GM21737 (cell line): ENCODE measurements around the gene ATCAY.
"Not testable (repeated sequence)": the region's sequence is repeated elsewhere in the genome, so short reads cannot be mapped to it uniquely, and the experiment has no call there.

ENCODE experiments used
- ATAC-seq: cut with Tn5 transposase; IDR thresholded peaks from one replicate; pipeline ENCODE4 v1.9.1; 2021; ENCODE audit warnings: mild to moderate bottlenecking, moderate library complexity; ENCODE audit not compliant: unreplicated experiment

ATCAY gene

GRCh38 chr19:3899531-3900294 is 19.2 kb downstream of the ATCAY start:
- no peak for ATAC-seq

- ATAC-seq = no peak
These were observed 22.0 kb downstream of the ATCAY start for GRCh38 chr19:3902317-3902973.

GRCh38 chr19:3904233-3904632 is 23.7 kb downstream of the ATCAY start:
- no peak for ATAC-seq

DNA sequence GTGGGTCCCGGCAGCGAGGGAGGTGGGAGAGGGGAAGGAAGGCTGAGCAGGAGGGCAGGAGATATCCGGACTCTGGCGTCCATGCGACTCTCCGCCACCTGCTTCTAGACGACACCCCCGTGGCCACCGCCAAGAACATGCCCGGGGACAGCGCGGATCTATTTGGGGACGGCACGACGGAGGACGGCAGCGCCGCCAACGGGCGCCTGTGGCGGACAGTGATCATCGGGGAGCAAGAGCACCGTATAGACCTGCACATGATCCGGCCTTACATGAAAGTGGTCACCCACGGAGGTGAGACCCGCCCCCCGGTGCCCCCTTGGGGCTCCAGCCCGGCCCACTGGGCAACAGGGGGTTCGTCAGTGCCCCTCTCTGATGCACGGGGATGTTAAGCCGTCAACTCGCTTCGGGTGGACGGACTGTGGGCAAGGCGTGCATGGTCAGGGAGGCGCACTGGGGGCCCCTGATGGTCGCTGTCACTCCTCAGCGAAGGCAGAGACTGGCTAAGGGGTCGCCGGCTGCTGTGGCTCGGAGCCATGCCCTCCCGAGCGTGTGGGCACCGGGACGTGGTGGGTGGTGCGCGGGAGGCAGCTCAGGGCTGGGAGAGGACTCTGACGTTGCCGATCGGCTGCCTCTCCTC is 27.3 kb downstream of the ATCAY start:
- no peak for ATAC-seq

- ATAC-seq = no peak
These were observed 28.0 kb downstream of the ATCAY start for GRCh38 chr19:3908266-3909054.

DNA sequence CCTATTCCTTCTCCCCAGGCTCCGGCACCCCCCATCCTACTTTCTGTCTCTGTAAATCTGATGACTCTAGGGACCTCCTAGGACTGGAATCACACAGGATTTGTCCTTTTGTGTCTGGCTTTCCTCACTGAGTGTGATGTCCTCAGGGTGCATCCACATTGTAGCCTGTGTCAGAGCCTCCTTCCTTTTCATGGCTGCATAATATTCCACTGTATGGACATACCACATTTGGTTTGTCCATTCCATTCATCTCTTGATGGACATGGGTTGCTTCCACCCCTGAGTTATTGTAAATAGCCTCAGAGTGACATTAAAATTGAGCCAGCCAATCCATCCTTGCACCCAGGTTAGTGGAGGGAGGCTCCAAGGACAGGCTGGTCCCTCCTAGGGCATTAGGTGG is 29.6 kb downstream of the ATCAY start:
- ATAC-seq = no peak

DNA sequence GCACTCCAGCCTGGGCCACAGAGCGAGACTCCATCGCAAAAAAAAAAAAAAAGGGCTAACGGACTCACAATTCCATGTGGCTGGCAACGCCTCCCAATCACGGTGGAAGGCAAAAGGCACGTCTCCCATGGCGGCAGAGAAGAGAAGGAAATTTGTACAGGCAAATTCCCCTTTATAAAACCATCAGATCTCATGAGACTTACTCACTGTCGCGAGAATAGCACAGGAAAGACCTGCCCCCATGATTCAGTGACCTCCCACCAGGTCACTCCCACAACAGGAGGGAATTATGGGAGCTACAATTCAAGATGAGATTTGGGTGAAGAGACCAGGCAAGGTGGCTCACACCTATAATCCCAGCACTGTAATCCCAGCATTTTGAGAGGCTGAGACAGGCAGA is 33.7 kb downstream of the ATCAY start:
- ATAC-seq = no peak

GRCh38 chr19:3916033-3916432 is 35.5 kb downstream of the ATCAY start:
- ATAC-seq = no peak

DNA sequence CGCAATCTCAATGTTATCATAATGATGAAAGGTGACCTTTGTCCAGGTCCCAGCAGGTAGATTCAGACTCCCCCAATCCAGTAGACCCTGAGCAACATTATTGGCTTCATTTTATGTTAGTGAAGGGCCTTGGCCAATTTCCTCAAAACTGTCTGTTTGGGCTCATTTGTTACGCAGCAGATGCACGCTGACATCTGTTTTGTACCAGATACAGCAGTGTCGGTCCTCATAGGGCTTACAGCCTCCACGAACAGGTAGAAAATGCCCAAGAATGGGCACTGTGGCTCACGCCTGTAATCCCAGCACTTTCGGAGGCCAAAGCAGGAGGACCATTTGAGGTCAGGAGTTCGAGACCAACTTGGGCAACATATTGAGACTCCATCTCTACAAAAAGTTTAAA is 39.3 kb downstream of the ATCAY start:
- no peak for ATAC-seq

GRCh38 chr19:3923096-3923758 is 42.7 kb downstream of the ATCAY start:
- no peak for ATAC-seq

DNA sequence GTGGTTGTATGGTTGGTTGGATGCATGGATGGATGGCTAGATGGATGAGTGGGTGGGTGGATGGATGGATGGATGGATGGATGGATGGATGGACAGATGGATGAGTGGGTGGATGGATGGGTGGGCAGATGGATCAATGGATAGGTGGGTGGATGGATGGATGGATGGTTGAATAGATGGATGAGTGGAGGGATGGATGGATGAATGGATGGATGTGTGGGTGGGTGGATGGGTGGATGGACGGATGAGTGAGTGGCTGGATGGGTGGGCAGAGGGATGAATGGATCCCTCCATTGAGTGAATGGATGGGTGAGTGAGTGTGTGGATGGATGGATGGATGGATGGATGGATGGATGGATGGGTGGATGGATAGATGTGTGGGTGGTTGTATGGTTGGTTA is 43.4 kb downstream of the ATCAY start:
- ATAC-seq = no peak

DNA sequence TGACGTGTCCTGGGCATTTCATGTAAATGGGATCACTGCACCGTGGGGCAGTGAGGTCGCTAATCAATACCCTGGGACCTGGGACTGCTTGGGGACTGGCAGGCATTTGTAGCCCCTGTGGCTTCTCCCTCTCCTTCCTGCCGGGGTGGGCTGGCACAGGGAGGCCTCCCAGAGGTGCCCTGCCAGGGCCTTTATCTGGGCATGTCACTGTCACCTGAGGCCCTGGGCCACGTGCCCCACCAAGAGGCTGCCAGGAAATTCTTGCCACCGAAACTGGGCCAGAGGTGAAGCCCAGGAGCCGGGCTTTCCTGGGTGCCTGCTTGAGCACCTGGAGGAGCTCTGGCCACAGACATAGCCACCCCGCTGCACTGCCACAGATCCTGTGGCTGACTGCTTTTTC is 50.6 kb downstream of the ATCAY start:
- no peak for ATAC-seq

GRCh38 chr19:3932931-3933810 is 52.7 kb downstream of the ATCAY start, which contains the start of gene NMRK2:
Gene NMRK2 (plus strand): TSS chr19:3933069. CDS start chr19:3933672, 603 bp downstream.
- ATAC-seq = no peak

- ATAC-seq = no peak
These were observed 56.3 kb downstream of the ATCAY start for GRCh38 chr19:3936506-3937442.

DNA sequence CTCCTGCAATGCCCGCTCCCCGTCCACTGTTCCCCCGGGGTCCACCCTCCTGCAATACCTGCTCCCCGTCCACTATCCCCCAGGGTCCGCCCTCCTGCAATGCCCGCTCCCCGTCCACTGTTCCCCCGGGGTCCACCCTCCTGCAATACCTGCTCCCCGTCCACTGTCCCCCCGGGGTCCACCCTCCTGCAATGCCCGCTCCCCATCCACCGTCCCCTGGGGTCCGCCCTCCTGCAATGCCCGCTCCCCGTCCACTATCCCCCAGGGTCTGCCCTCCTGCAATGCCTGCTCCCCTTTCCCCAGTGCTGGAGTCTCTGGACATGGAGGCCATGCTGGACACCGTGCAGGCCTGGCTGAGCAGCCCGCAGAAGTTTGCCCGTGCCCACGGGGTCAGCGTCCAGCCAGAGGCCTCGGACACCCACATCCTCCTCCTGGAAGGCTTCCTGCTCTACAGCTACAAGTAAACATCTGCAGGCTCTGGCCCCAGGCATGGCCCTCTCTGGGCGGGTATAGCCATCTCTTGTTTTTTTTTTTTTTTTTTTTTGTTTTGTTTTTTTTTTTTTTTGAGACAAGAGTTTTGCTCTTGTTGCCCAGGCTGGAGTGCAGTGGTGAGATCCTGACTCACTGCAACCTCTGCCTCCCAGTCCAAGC is 57.9 kb downstream of the ATCAY start:
- not testable (repeated sequence) for ATAC-seq

DNA sequence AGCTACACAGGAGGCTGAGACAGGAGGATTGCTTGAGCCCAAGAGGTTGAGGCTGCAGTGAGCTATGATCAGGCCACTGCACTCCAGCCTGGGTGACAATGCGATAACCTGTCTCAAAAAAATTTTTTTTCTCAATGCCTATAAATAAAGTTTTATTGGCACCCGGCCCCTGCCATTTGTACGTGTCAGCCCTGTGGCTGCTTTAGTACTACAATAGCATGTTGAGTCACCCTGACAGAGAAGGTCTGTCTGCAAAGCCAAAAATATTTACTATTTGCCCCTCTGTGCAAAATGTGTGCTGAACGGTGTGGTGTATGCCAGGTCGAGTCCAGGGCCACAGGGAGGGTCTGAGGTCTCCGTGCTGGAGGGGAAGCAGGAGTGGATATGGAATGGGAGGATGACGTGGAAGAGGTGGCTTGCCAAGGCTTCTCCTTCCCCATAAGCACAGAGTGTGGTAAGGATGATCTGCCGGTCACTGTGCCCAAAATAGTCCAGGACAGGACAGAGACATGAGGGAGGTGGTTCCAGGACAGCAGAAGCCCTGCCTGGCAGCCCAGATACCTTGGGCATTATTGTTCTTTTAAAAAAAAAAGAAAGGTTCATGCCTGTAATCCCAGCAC is 62.4 kb downstream of the ATCAY start:
- ATAC-seq = no peak

DNA sequence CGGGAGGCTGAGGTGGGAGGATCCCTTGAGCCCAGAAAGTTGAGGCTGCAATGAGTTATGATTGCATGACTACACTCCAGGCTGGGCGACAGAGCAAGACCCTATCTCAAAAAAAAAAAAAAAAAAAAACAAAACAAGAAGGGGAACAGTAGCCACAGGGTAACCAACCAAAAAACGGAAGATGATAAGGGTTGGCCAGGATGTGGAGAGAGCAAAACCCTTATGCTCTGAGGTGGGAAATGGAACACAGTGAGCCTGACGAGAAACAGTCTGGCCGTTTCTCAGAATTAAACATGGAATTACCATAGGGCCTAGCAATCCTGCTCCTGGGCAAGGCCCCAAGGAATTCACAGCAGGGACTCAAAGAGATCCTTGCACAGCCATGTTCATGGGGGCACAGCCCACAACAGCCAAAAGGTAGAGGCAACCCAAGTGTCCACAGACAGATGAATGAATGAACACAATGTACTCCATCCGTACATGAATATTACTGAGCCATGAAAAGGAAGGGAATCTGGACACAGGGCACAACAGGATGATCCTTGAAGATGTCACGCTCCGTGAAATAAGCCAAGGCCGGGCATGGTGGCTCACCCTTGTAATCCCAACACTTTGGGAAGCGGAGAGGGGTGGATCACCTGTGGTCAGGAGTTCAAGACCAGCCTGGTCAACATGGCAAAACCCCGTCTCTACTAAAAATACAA is 63.7 kb downstream of the ATCAY start:
- ATAC-seq = no peak
